GM23338 (cell line): ENCODE measurements around the gene LMOD1.

Experiments
- CTCF ChIP-seq, 2 experiments: fragments of 200-600 bp in 1 of 2; sonication (generic) in 1 of 2; conservative IDR thresholded peaks; 2 replicates each; pipeline versions ENCODE4 v1.5.1 to v1.6.1; 2016 to 2017; ENCODE audit warnings: antibody characterized with exemption in 2 of 2, low read depth in 2 of 2, mild to moderate bottlenecking in 2 of 2, moderate library complexity in 1 of 2
- NANOG ChIP-seq: IDR thresholded peaks from 2 replicates; pipeline ENCODE4 v1.6.1; 2016; ENCODE audit warnings: antibody characterized with exemption, borderline replicate concordance

DNA sequence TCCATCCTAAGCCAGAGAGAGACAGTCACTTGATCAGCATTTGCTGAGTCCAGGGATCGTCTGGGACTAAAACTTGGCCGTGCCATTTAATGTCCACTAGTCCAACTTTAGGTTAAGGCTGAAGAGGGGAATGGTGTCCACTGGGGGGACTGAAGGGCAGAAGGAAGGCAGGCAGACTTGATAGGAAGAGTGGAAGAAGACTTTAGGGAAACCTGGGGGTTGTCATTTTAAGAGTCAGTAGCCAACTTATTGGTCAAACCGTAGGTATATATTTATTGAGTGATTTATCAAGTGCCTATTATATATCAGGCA, 1.3 kb upstream of the LMOD1 start:
- TF ChIP-seq CTCF (conservative IDR thresholded peaks at IDR 0.05; ENCODE audit: low read depth in 2 of 2) (no peak), NANOG (no peak)
